Measurements from ENCODE around the gene ACSS3.

ACSS3 gene

GRCh38 chr12:81224626-81225025 lies 146.7 kb downstream of the ACSS3 start:
- no peak for DNase-seq (ENCODE audit: low spot score)

- DNase-seq (ENCODE audit: low spot score) = no peak
Measured at GRCh38 chr12:81229759-81230158, 151.9 kb downstream of the ACSS3 start.

- no peak for DNase-seq (ENCODE audit: low spot score)
Measured at GRCh38 chr12:81231574-81232368, 153.9 kb downstream of the ACSS3 start.

GRCh38 chr12:81245458-81245857 lies 167.6 kb downstream of the ACSS3 start:
- DNase-seq (ENCODE audit: low spot score) = peak; percentile 14

- DNase-seq (ENCODE audit: low spot score) = no peak
Measured at GRCh38 chr12:81245907-81246570, 168.2 kb downstream of the ACSS3 start.

- DNase-seq (ENCODE audit: low spot score) = no peak
Measured at GRCh38 chr12:81249976-81250375, 172.1 kb downstream of the ACSS3 start.

GRCh38 chr12:81252228-81252627 lies 174.3 kb downstream of the ACSS3 start:
- DNase-seq (ENCODE audit: low spot score) = no peak

GRCh38 chr12:81253360-81253759 lies 175.5 kb downstream of the ACSS3 start:
- no peak for DNase-seq (ENCODE audit: low spot score)

- DNase-seq (ENCODE audit: low spot score) = no peak
Measured at GRCh38 chr12:81255456-81255855, 177.6 kb downstream of the ACSS3 start.

- DNase-seq (ENCODE audit: low spot score) = no peak
Measured at GRCh38 chr12:81255947-81256346, 178.1 kb downstream of the ACSS3 start.

- DNase-seq (ENCODE audit: low spot score) = peak; percentile 56
Measured at GRCh38 chr12:81257947-81258551, 180.2 kb downstream of the ACSS3 start.

GRCh38 chr12:81259360-81259759 lies 181.5 kb downstream of the ACSS3 start:
- no peak for DNase-seq (ENCODE audit: low spot score)

- no peak for DNase-seq (ENCODE audit: low spot score)
Measured at GRCh38 chr12:81261508-81262207, 183.8 kb downstream of the ACSS3 start.

GRCh38 chr12:81263072-81263471 lies 185.2 kb downstream of the ACSS3 start:
- no peak for DNase-seq (ENCODE audit: low spot score)

GRCh38 chr12:81270385-81270784 lies 192.5 kb downstream of the ACSS3 start:
- no peak for DNase-seq (ENCODE audit: low spot score)

GRCh38 chr12:81274637-81275529 lies 197.0 kb downstream of the ACSS3 start:
- no peak for DNase-seq (ENCODE audit: low spot score)

GRCh38 chr12:81284137-81284536 lies 206.3 kb downstream of the ACSS3 start:
- DNase-seq (ENCODE audit: low spot score) = no peak

- no peak for DNase-seq (ENCODE audit: low spot score)
Measured at GRCh38 chr12:81288651-81289050, 210.8 kb downstream of the ACSS3 start.

- DNase-seq (ENCODE audit: low spot score) = peak; percentile 20
Measured at GRCh38 chr12:81294325-81295190, 216.7 kb downstream of the ACSS3 start.

GRCh38 chr12:81295251-81295650 lies 217.4 kb downstream of the ACSS3 start:
- peak; percentile 26 for DNase-seq (ENCODE audit: low spot score)

Data from globus pallidus (tissue), 1 donor.